ENCODE results near the gene METTL1.

DNA sequence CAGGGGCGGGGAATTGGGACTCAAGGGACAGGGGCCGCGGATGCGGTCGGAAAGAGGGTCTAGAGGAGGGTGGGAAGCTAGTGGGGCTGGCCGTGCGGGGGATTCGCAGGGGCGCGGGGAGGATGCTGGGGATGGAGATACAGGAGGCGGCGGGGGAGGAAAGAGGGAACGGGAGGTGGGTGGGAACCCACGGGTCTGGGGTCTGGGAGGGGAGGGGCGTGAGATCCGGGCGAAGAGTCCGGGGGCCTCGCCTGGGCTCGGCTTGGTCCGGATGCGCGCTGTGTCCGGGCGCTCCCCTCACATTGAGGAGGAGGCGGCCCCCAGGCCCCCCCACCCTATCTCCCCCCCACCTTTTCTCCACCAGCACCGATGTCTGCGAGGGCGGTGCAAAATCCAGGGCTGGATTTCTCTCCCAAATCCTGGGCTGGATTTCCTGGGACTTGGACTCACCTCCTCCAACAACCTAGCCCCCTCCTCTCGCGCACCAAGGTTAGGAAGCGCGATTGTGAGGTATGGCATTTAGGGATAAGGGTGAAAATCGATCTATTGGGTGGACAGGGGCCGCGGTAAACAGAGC lies 33.2 kb downstream of the METTL1 start, which contains the start of gene AGAP2:
- TF ChIP-seq, protein P1, sequence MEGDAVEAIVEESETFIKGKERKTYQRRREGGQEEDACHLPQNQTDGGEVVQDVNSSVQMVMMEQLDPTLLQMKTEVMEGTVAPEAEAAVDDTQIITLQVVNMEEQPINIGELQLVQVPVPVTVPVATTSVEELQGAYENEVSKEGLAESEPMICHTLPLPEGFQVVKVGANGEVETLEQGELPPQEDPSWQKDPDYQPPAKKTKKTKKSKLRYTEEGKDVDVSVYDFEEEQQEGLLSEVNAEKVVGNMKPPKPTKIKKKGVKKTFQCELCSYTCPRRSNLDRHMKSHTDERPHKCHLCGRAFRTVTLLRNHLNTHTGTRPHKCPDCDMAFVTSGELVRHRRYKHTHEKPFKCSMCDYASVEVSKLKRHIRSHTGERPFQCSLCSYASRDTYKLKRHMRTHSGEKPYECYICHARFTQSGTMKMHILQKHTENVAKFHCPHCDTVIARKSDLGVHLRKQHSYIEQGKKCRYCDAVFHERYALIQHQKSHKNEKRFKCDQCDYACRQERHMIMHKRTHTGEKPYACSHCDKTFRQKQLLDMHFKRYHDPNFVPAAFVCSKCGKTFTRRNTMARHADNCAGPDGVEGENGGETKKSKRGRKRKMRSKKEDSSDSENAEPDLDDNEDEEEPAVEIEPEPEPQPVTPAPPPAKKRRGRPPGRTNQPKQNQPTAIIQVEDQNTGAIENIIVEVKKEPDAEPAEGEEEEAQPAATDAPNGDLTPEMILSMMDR (IDR thresholded peaks at IDR 0.05; ENCODE audit: low read depth, low read length), result no peak
- TF ChIP-seq POLR2A (IDR thresholded peaks at IDR 0.05; ENCODE audit: extremely low read depth, insufficient read length), result no peak
- TF ChIP-seq, protein P2, sequence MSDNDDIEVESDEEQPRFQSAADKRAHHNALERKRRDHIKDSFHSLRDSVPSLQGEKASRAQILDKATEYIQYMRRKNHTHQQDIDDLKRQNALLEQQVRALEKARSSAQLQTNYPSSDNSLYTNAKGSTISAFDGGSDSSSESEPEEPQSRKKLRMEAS (IDR thresholded peaks at IDR 0.05; ENCODE audit: low read depth, low read length), result no peak
- no peak for TF ChIP-seq MYC (IDR thresholded peaks at IDR 0.05; ENCODE audit: low read depth, low read length)
